HepG2 (cell line): Measurements from ENCODE around the gene PALM3. TPM values are rescaled to one million over a fixed set of nuclear protein-coding genes. Genes with fewer than 3 reads are reported as not detected.

Experiments
- BCL6 ChIP-seq: IDR thresholded peaks from 2 replicates; pipeline ENCODE4 v1.6.1; 2016; ENCODE audit warnings: missing genetic modification reagents, missing compliant biosample characterization
- ELF4 ChIP-seq: sonication (generic); formaldehyde crosslinking; IDR thresholded peaks from 2 replicates; pipeline ENCODE4 v1.5.0; 2020; ENCODE audit warnings: missing genetic modification reagents, mild to moderate bottlenecking, moderate library complexity, borderline replicate concordance
- ESRRA ChIP-seq: sonication (generic); formaldehyde crosslinking; IDR thresholded peaks from 2 replicates; pipeline ENCODE4 v1.5.1; 2020; ENCODE audit warnings: mild to moderate bottlenecking, low read depth, missing genetic modification reagents
- FOSL2 ChIP-seq: sonication (generic); formaldehyde crosslinking; IDR thresholded peaks from 2 replicates; pipeline ENCODE4 v1.4.0; 2020; ENCODE audit warnings: missing genetic modification reagents
- FOXA3 ChIP-seq: IDR thresholded peaks from 2 replicates; pipeline ENCODE4 v1.6.1; 2016; ENCODE audit warnings: missing genetic modification reagents, missing compliant biosample characterization
- GATAD2A ChIP-seq: IDR thresholded peaks from 2 replicates; pipeline ENCODE4 v1.6.1; 2016
- MIXL1 ChIP-seq: IDR thresholded peaks from 2 replicates; pipeline ENCODE4 v1.6.1; 2016
- RXRB ChIP-seq: IDR thresholded peaks from 2 replicates; pipeline ENCODE4 v1.6.1; 2016; ENCODE audit warnings: borderline replicate concordance, missing genetic modification reagents, missing compliant biosample characterization
- THAP11 ChIP-seq: IDR thresholded peaks from 2 replicates; pipeline ENCODE4 v1.6.1; 2016; ENCODE audit warnings: missing biosample characterization, missing genetic modification reagents
- ZFP36 ChIP-seq: fragments of 150-350 bp; IDR thresholded peaks from 2 replicates; pipeline ENCODE4 v1.6.1; 2018; ENCODE audit warnings: borderline replicate concordance, low read length, low read depth; ENCODE audit not compliant: partially characterized antibody
- ZKSCAN1 ChIP-seq: fragments of 150-350 bp; IDR thresholded peaks from 2 replicates; pipeline ENCODE4 v1.6.1; 2014; ENCODE audit warnings: low read length
- ZMAT3 ChIP-seq: sonication (generic); formaldehyde crosslinking; conservative IDR thresholded peaks from 2 replicates; pipeline ENCODE4 v1.7.0; 2021; ENCODE audit warnings: missing genetic modification reagents
- ZMYM3 ChIP-seq: sonication (generic); formaldehyde crosslinking; IDR thresholded peaks from 2 replicates; pipeline ENCODE4 v1.5.1; 2020; ENCODE audit warnings: mild to moderate bottlenecking, missing genetic modification reagents
- ZNF331 ChIP-seq: sonication (generic); formaldehyde crosslinking; IDR thresholded peaks from 2 replicates; pipeline ENCODE4 v1.4.0; 2020; ENCODE audit warnings: missing genetic modification reagents
- ZNF672 ChIP-seq: sonication (generic); formaldehyde crosslinking; IDR thresholded peaks from 2 replicates; pipeline ENCODE4 v1.8.1; 2022; ENCODE audit warnings: missing genetic modification reagents
- ZNF772 ChIP-seq: sonication (generic); formaldehyde crosslinking; IDR thresholded peaks from 2 replicates; pipeline ENCODE4 v1.5.0; 2020; ENCODE audit warnings: mild to moderate bottlenecking, missing genetic modification reagents
- ZNF878 ChIP-seq: sonication (generic); formaldehyde crosslinking; IDR thresholded peaks from 2 replicates; pipeline ENCODE4 v1.8.1; 2023; ENCODE audit warnings: mild to moderate bottlenecking, missing genetic modification reagents, moderate library complexity
- polyA plus RNA-seq, 8 experiments: library from polyadenylated mRNA; depleted of rRNA in 3 of 8; stranded (reverse) in 7 of 8; unstranded in 1 of 8; fragments of >200 nt; fragmentation: Illumina TruSeq in 4 of 8; extraction: Trizol in 4 of 8; gene quantifications; 2 replicates each; pipeline versions ENCODE4 v1.2.1 to v1.2.3, GENCODE V29; 2011 to 2016; ENCODE audit warnings: low read depth in 4 of 8, missing spikeins in 1 of 8, mixed read lengths in 1 of 8; ENCODE audit not compliant: insufficient read depth in 1 of 8
- total RNA-seq, 5 experiments: library from RNA; depleted of rRNA; stranded (reverse); fragments of >200 nt; fragmentation: Illumina TruSeq; extraction: Trizol; gene quantifications; 2 replicates each; pipeline ENCODE4 v1.2.3, GENCODE V29; 2016; ENCODE audit warnings: low read depth in 1 of 5
- TF ChIP-seq, protein P1 (sequence below): IDR thresholded peaks from 2 replicates; pipeline ENCODE4 v1.6.1; 2018; ENCODE audit warnings: missing genetic modification reagents, mild to moderate bottlenecking, missing compliant biosample characterization
- TF ChIP-seq, protein P2 (sequence below): sonication (generic); formaldehyde crosslinking; IDR thresholded peaks from 2 replicates; pipeline ENCODE4 v1.5.0; 2020; ENCODE audit warnings: missing genetic modification reagents, mild to moderate bottlenecking, borderline replicate concordance
- TF ChIP-seq, protein P3 (sequence below): IDR thresholded peaks from 2 replicates; pipeline ENCODE4 v1.6.1; 2016; ENCODE audit warnings: control low read depth
- TF ChIP-seq, protein P4 (sequence below), 2 experiments: sonication (generic) in 1 of 2; formaldehyde crosslinking in 1 of 2; IDR thresholded peaks; 2 replicates each; pipeline versions ENCODE4 v1.5.1 to v1.6.1; 2011 to 2020; ENCODE audit warnings: borderline replicate concordance in 1 of 2, low read depth in 1 of 2, low read length in 1 of 2, mild to moderate bottlenecking in 1 of 2, missing genetic modification reagents in 1 of 2, moderate library complexity in 1 of 2
- TF ChIP-seq, protein P5 (sequence below): sonication (generic); formaldehyde crosslinking; IDR thresholded peaks from 2 replicates; pipeline ENCODE4 v1.8.0; 2023; ENCODE audit warnings: mild to moderate bottlenecking, missing genetic modification reagents

PALM3 gene
- total and polyA plus RNA-seq, 2 of the 13 experiments (the other 11 are each of a cell fraction or from before 2014, with no cell fraction given): 0.79 to 2.4 TPM

DNA sequence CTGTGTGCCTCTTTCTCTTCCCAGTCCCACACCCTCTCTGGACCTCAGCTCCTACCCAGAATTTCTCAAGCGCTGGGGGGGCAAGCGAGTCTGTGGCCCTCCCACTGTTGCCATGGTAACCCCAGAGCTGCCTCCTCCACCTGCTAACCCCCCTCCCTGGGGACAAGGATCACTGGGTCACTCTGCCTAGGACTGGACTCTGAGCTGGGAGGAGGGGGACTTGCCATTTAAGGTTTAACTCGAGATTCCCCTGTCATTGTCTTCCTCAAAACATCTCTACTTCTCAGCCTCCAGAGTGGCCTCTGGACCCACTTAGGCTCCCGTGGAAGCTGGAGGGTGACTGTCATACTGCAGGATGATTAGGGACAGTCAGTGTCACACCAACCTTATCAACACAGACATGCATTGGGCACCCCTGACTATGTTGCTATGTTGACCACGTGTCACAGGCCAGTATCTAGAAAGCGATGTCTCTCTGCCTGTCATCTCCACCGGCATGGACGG lies 2.2 kb downstream of the PALM3 start (continued):
- TF ChIP-seq ELF4: no peak
- peak; percentile 65 for TF ChIP-seq BCL6 (CRISPR knock-in tag)
- peak; percentile 44 for TF ChIP-seq ZFP36
- TF ChIP-seq, protein P1, sequence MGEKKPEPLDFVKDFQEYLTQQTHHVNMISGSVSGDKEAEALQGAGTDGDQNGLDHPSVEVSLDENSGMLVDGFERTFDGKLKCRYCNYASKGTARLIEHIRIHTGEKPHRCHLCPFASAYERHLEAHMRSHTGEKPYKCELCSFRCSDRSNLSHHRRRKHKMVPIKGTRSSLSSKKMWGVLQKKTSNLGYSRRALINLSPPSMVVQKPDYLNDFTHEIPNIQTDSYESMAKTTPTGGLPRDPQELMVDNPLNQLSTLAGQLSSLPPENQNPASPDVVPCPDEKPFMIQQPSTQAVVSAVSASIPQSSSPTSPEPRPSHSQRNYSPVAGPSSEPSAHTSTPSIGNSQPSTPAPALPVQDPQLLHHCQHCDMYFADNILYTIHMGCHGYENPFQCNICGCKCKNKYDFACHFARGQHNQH: 0 out of 2 replicates have a peak, but pooled peaks have one; percentile 35
- TF ChIP-seq ZMAT3 (CRISPR knock-in tag): peak; percentile 59; the same call in 1 of the 2 replicates
- 0 out of 2 replicates have a peak, but pooled peaks have one; percentile 20 for TF ChIP-seq FOXA3
- no peak for TF ChIP-seq ZKSCAN1
- peak; percentile 59; the same call in 1 of the 2 replicates for TF ChIP-seq MIXL1 (CRISPR knock-in tag)
- TF ChIP-seq ZNF772 (CRISPR knock-in tag): 0 out of 2 replicates have a peak, but pooled peaks have one; percentile 19
- no peak for TF ChIP-seq ZNF672
- TF ChIP-seq, protein P2, sequence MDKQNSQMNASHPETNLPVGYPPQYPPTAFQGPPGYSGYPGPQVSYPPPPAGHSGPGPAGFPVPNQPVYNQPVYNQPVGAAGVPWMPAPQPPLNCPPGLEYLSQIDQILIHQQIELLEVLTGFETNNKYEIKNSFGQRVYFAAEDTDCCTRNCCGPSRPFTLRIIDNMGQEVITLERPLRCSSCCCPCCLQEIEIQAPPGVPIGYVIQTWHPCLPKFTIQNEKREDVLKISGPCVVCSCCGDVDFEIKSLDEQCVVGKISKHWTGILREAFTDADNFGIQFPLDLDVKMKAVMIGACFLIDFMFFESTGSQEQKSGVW: no peak
- peak; percentile 89 for TF ChIP-seq ZMYM3 (CRISPR knock-in tag)
- peak; percentile 46; the same call in 1 of the 2 replicates for TF ChIP-seq THAP11 (CRISPR knock-in tag)
- 0 out of 2 replicates have a peak, but pooled peaks have one; percentile 36 for TF ChIP-seq ZNF331
- TF ChIP-seq ZNF878: no peak
- peak; percentile 36 for TF ChIP-seq FOSL2
- TF ChIP-seq GATAD2A (CRISPR knock-in tag): peak; percentile 46; the same call in 1 of the 2 replicates
- TF ChIP-seq ESRRA (CRISPR knock-in tag): peak; percentile 79; the same call in 1 of the 2 replicates
- TF ChIP-seq RXRB: peak; percentile 79
- TF ChIP-seq, protein P3, sequence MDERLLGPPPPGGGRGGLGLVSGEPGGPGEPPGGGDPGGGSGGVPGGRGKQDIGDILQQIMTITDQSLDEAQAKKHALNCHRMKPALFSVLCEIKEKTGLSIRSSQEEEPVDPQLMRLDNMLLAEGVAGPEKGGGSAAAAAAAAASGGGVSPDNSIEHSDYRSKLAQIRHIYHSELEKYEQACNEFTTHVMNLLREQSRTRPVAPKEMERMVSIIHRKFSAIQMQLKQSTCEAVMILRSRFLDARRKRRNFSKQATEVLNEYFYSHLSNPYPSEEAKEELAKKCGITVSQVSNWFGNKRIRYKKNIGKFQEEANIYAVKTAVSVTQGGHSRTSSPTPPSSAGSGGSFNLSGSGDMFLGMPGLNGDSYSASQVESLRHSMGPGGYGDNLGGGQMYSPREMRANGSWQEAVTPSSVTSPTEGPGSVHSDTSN (CRISPR knock-in tag): peak; percentile 30; the same call in 1 of the 2 replicates
- TF ChIP-seq, protein P4, sequence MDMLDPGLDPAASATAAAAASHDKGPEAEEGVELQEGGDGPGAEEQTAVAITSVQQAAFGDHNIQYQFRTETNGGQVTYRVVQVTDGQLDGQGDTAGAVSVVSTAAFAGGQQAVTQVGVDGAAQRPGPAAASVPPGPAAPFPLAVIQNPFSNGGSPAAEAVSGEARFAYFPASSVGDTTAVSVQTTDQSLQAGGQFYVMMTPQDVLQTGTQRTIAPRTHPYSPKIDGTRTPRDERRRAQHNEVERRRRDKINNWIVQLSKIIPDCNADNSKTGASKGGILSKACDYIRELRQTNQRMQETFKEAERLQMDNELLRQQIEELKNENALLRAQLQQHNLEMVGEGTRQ (IDR thresholded peaks at IDR 0.05; ENCODE audit: low read depth, low read length): 0 out of 2 replicates have a peak, but pooled peaks have one; percentile 28
- TF ChIP-seq, protein P4 (CRISPR knock-in tag; IDR thresholded peaks at IDR 0.05; ENCODE audit: borderline replicate concordance): peak; percentile 58
- TF ChIP-seq, protein P5, sequence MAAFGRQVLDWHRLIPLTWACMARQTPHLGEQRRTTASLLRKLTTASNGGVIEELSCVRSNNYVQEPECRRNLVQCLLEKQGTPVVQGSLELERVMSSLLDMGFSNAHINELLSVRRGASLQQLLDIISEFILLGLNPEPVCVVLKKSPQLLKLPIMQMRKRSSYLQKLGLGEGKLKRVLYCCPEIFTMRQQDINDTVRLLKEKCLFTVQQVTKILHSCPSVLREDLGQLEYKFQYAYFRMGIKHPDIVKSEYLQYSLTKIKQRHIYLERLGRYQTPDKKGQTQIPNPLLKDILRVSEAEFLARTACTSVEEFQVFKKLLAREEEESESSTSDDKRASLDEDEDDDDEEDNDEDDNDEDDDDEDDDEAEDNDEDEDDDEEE (CRISPR knock-in tag): 0 out of 2 replicates have a peak, but pooled peaks have one; percentile 24
